GM21825 (cell line): ENCODE measurements around the gene ARPC5.

ENCODE experiments used
- ATAC-seq: cut with Tn5 transposase; IDR thresholded peaks from one replicate; pipeline ENCODE4 v1.9.1; 2021; ENCODE audit warnings: mild to moderate bottlenecking, moderate library complexity; ENCODE audit not compliant: unreplicated experiment

Gene ARPC5

DNA sequence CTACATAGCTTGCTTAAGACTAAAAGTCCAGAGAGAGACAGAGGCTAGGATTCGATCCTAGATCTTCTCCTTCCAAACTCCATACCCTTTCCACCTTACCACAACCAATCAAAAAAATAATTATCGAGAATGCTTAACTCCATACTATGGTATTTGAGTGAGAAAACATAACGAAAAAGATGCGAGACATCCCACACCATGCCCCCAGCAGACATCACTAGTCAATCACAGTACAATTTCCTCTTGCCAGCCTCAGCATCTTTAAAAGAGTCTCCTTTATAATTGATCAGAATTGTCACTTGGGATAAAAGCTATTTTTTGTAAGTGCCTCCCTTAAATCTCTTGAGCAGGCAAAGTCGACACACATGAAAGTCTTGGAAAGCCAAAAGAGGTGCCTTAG lies 46.2 kb downstream of the ARPC5 start:
- no peak for ATAC-seq

DNA sequence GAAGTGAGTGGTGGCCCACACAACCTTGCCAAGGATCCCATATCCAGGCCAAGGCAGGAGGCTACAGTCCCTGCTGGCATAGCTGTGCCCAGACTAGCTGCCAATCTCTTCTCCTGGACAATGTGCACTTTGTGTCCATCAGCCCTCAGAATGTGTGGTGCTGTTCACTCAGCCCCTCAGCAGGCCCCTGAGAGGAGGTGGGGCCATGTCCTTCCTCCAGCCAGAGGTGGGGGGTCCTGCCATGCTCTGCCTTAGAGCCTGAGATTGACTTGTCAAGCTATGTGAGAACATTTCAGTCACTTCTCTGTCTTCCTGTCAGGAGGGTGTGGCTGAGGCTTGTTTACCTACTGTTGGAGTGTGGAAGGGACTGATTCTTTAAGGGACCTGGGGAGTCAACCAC lies 46.8 kb downstream of the ARPC5 start:
- ATAC-seq, result no peak

DNA sequence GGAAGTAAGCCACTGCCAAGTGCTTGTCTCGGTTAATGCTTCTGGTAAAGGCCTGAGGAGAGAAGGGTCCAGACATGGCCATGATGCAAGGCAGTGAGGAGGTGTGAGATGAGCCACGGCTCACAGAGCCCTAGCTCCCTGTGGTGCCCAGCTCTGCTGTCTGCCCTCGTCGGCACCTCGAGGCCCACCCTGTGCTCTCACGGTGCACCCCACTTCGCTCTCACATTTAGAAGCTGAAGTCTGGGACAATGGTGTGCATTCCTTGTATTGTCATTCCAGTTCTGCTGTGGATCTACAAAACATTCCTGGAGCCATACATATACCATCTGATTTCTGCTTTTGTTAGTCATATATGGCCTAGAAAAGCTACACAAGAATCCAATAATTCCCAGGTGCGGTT lies 48.7 kb downstream of the ARPC5 start:
- ATAC-seq, result no peak

DNA sequence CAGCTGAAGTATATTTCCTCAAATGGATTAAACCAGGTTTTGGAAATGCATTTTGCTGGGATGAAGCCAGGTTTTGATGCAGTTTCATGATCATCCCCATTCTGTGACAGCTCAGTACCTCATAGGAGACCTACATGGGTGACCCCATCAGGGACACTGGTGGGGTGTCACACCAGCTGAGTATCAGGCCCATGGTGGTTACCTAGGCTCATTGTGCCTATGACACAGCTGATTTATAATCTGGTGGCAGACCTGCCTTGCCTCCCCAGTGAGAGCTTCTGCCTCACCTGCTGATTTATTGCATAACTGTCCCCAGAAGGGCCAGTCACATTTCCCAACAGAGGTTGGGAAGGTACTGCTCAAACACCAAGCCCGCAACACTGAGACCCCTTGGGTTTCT lies 49.1 kb downstream of the ARPC5 start:
- ATAC-seq, result no peak

DNA sequence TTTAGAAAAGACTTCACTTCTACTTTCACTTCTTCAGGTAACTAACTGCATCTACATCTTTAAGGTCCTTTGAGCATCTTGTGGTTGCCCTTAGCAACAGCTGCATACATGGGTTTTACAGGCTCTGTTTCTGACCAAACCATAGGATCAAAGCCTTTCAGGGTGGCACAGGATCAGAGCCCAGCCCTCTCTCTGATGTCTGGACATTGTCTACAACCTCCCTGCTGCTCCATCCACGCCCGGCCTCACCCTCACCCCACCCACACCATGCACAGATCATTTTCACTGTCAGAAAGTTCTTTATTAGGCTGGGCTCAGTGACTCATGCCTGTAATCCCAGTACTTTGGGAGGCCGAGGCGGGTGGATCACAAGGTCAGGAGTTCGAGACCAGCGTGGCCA lies 50.5 kb downstream of the ARPC5 start:
- no peak for ATAC-seq

DNA sequence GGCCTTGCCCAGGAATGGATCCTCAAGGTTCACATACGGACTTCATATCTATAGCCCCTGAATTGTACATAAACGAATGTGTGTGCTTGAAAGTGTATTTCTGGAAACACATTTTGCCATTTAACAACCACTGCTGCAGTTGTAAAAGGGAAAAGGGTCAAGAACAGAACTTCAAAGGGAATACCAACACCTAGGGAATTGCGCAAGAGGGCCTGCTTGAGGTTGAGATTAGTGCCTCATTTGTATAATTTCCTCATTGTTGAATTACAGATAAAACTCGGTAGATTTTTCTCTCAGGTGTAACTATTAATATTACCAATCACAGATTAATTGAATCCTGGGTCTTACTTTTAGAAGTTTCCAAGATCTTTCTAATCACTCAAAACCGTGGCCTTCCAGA lies 51.4 kb downstream of the ARPC5 start:
- ATAC-seq, result no peak

DNA sequence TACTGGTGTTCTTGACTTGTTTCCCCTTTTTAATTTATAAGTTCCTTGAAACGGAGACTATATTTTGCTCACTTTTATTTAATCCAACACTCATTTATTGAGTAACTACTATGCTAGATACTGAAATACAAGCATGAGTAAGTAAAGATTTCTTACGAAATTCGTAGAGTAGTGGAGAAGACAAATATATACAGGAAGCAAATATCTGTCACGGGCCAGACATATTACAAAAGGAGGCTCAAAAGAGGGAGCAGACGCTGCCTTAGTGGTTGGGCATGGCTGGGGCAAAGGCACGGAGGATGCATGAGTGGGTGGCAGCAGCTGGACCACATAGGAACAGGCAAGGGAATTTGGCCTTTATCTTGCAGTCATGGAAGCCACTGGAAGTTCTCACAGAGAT lies 52.1 kb downstream of the ARPC5 start:
- no peak for ATAC-seq

DNA sequence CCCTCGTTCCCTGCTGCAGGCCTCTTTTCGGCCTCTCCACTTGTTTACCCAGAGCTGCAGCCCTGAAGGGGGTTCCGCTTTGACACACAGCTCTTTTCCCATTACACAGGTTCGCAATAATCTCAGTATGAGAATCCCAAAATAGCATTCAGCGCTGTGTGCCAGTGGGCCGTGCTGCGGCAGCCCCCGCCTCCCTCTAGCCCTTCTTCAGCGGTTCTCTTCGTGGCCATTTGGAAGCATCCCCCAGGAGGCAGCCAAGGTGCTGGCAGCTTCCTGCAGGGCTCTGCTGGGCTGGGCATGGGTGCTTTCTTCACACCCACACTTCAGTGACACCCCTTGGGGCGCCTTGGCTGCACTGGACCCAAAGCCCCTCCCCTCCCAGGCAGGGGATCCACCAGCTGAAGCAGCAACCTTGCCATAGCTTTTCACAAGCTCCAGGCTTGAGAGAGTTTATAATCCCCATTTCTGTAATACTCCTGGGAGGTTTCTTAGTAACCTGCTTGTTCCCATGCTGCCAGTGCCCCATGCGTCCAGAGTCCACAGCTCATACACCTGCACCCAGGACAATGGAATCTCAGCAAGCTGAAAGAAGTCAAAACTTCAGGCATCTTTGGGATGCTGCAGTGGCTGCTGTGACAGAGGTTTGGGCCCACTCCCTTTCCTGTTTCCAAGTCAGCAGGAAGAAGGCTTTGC lies 53.4 kb downstream of the ARPC5 start:
- ATAC-seq, result no peak

DNA sequence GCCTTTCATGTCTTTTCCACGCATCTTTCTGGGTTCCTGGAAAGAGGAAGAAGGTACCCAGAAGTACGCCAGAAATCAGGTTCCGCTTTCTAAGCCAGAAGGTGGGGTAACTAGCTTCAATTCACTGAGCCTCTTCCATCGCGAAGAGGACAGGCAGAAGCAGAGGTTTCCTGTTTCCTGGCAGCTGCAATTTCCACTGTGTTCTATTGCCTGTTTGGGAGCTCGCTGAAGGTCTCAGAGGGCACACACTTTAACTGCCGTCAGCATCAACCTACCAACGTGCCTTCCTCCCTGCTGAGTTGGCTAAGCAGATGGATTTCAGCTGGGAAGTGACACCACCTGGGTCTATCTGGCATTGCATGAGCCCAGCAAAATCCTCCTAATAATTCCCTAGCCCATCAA lies 55.3 kb downstream of the ARPC5 start:
- peak; percentile 71 for ATAC-seq

DNA sequence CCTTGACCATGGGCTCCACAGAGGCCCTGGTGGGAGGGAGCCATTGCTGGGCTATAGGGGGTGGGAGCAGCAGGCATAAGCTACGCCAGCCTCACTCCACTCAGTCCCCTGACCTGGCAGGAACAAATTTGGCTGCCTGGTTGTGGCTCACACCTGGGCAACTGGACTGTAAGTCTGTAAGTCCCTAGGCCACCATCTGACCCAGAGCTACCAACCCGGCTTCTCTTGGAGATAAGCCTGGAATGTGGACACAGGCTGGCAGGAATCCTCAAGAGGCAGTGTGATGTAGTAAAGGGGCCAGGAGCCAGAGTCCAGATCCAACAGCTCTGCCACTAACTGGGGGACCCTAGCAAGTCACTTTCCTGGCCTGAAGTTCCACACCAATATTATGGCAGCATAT lies 56.7 kb downstream of the ARPC5 start:
- ATAC-seq, result no peak

DNA sequence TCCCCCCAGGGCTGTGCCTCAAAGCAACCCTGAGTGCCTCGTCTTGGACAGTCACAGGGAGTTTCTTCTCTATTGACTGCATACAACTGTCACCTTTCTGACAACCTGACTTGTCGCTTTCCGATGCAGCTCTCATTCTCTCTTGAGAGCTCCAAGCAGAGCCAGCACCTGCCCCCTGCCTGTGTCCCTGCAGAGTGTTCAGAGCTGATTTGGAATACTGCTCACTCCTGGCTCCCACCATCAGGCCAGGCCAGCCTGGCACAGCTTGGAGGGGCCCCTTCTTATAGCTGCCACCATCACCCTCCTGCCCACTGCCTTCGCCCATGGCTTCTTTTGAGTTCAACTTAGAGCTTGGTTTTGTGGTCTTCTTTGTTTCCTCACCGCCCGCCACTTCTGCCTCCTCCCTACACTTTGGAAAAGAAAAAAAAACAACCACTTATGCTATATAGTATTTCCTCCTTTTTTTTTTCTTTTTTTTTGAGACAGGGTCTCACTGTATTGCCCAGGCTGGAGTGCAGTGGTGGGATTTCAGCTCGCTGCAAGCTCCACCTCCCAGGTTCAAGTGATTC lies 57.6 kb downstream of the ARPC5 start:
- no peak for ATAC-seq

DNA sequence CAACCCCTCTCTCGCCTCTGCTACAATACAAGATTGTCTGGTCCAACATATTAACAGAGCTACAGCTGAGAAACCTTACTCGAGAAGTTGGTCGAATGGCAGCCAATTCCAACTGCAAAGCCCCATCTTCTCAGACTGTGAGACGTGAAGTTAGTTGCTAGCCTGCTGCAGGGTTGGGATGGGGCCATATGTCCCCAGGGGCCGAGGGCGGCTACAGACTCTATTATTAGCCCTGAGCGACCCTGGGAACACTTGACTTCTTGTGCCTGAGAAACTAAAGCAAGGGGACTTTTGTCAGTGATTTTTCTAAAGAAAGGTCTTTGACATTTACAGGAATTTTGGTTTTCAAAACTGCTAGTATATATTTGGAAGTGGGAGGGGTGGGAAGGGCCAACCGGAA lies 59.0 kb downstream of the ARPC5 start:
- no peak for ATAC-seq

DNA sequence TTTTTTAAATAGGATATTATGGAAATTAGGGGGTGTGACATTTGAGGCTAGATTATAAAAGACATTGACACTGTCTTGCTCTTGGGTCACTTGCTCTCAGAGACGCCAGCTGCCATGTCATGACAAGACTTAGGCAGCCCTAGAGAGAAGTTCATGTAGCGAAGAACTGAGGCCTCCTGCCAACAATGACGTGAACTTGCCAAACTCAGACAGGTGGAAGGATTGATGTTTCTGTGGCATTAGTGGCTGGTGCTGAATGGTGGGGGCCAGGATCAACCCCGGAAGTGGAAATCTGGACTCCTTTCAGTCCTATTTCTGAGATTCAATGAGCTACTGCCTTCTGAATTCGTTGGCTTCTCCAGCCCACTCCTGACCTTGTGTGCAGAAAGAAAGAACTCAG lies 60.0 kb downstream of the ARPC5 start:
- ATAC-seq, result no peak

DNA sequence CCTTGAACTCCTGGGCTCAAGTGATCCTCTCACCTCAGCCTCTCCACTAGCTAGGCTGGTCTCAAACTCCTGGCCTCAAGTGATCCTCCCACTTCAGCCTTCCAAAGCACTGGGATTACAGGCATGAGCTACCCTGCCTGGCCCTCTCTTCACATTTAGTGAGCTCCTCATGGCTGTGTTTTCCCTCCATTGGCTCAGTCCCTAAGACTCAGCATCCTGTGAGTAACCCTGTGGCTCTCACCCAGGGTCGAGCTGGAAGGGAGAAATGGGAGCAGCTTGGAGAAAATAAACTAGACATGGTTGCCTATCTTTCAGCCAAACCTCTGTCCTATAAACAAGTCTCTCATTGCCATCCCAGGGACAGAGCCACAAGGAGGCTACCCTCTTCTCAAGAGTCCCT lies 62.9 kb downstream of the ARPC5 start:
- no peak for ATAC-seq

DNA sequence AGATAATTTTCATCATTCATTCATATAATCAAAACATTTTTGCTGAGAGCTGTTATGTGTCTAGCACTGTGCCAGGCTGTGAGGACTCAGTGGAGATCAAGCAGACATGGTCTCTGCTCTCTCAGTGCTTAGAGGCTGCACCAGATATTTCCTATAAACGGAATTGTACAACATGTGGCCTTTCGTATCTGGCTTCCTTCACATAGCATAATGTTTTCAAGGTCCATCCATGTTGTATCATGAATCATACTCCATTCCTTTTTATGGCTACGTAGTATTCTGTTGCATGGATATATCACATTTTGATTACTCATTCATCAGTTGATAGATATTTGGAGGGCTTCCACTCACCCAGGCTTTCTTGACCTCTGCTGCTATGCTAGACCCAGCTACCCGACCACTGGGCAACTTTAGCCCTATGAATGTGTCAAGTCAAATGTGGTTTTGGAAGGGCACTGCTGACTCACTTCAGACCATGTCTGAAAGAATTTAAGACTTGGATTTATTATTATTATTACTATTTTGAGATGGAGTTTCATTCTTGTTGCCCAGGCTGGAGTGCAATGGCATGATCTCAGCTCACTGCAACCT lies 63.8 kb downstream of the ARPC5 start:
- ATAC-seq, result no peak
